GM23338 (cell line): Measurements from ENCODE around the gene OCIAD2.

Experiments used
- CTCF ChIP-seq, 2 experiments: fragments of 200-600 bp in 1 of 2; sonication (generic) in 1 of 2; conservative IDR thresholded peaks; 2 replicates each; pipeline versions ENCODE4 v1.5.1 to v1.6.1; 2016 to 2017; ENCODE audit warnings: antibody characterized with exemption in 2 of 2, low read depth in 2 of 2, mild to moderate bottlenecking in 2 of 2, moderate library complexity in 1 of 2
- JUNB ChIP-seq: IDR thresholded peaks from one replicate; pipeline ENCODE4 v1.6.1; 2016; ENCODE audit warnings: antibody characterized with exemption; ENCODE audit not compliant: unreplicated experiment
- POLR2AphosphoS5 ChIP-seq: IDR thresholded peaks from 2 replicates; pipeline ENCODE4 v1.6.1; 2016; ENCODE audit warnings: antibody characterized with exemption, low read depth
- REST ChIP-seq: IDR thresholded peaks from one replicate; pipeline ENCODE4 v1.6.1; 2018; ENCODE audit warnings: antibody characterized with exemption; ENCODE audit not compliant: unreplicated experiment
- TF ChIP-seq, protein P1 (sequence below): IDR thresholded peaks from 2 replicates; pipeline ENCODE4 v1.6.1; 2016; ENCODE audit warnings: antibody characterized with exemption

- TF ChIP-seq CTCF (conservative IDR thresholded peaks at IDR 0.05; ENCODE audit: low read depth in 2 of 2) = no peak
- TF ChIP-seq POLR2AphosphoS5 = no peak
- no peak for TF ChIP-seq REST
- TF ChIP-seq JUNB = no peak
- TF ChIP-seq, protein P1, sequence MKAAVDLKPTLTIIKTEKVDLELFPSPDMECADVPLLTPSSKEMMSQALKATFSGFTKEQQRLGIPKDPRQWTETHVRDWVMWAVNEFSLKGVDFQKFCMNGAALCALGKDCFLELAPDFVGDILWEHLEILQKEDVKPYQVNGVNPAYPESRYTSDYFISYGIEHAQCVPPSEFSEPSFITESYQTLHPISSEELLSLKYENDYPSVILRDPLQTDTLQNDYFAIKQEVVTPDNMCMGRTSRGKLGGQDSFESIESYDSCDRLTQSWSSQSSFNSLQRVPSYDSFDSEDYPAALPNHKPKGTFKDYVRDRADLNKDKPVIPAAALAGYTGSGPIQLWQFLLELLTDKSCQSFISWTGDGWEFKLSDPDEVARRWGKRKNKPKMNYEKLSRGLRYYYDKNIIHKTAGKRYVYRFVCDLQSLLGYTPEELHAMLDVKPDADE = no peak
Measured at GRCh38 chr4:48901196-48901595, 5.4 kb downstream of the OCIAD2 start.
